HepG2 (cell line): Measurements from ENCODE around the gene CAPN8. TPM values are rescaled to one million over a fixed set of nuclear protein-coding genes. Genes with fewer than 3 reads are reported as not detected.

Experiments used
- ATAC-seq: fragments of 200-7000 bp; cut with Tn5 transposase; 3 replicates; pipeline ENCODE4 v1.9.1; 2020; ENCODE audit warnings: mild to moderate bottlenecking, moderate library complexity
- BruUV-seq: library from RNA; stranded (reverse); fragments of 400-500 nt; replicated peaks from 2 replicates; lab custom pipeline; 2021; lab: Mats Ljungman, UMichigan
- CTCF ChIA-PET: fragments of 300-600 bp; formaldehyde crosslinking; extraction: SDS; loops from one replicate; lab custom pipeline; 2021; ENCODE audit warnings: low total read pairs, inconsistent platforms, low intra/inter-chr PET ratio; lab: Yijun Ruan, JAX
- POLR2A ChIA-PET: fragments of 350-600 bp; sonication (Branson Sonifier 250); formaldehyde crosslinking; loops from one replicate; lab custom pipeline; 2020; ENCODE audit warnings: antibody characterized with exemption, inconsistent platforms; lab: Yijun Ruan, JAX
- DNase-seq: peaks from one replicate; pipeline ENCODE4 v3.0.0-alpha.2; 2015; ENCODE audit warnings: low spot score
- FAIRE-seq: peaks from 3 replicates; lab custom pipeline; 2011; peaks lifted over from hg19 to GRCh38; lab: Jason Lieb, UNC
- H2AFZ ChIP-seq: one replicate; pipeline ENCODE4 v1.6.1; 2011; ENCODE audit warnings: low read length, inconsistent platforms
- H3K27ac ChIP-seq: fragments of 300-600 bp; 3 replicates; pipeline ENCODE4 v1.8.0; 2011; ENCODE audit warnings: mixed run types, mild to moderate bottlenecking, mixed read lengths, low read length, inconsistent platforms; ENCODE audit not compliant: insufficient read depth; ENCODE audit errors: extremely low read length
- H3K27me3 ChIP-seq, 2 experiments: fragments of 200-600 bp in 1 of 2; 2 replicates in 1 of 2; 3 replicates in 1 of 2; pipeline versions ENCODE4 v1.6.0 to v1.8.0; 2011; ENCODE audit warnings: low read length in 2 of 2, mild to moderate bottlenecking in 2 of 2, moderate library complexity in 2 of 2, inconsistent platforms in 1 of 2; ENCODE audit not compliant: insufficient read depth in 2 of 2, control insufficient read depth in 1 of 2
- H3K36me3 ChIP-seq, 2 experiments: fragments of 200-600 bp in 1 of 2; replicated peaks in 1 of 2; 2 replicates in 1 of 2; 3 replicates in 1 of 2; pipeline versions ENCODE4 v1.5.1 to v1.8.0; 2011; ENCODE audit warnings: low read length in 2 of 2, inconsistent platforms in 1 of 2; ENCODE audit not compliant: insufficient read depth in 2 of 2, control insufficient read depth in 1 of 2
- H3K4me1 ChIP-seq: 2 replicates; pipeline ENCODE4 v1.5.1; 2012; ENCODE audit warnings: low read length, inconsistent platforms; ENCODE audit not compliant: insufficient read depth
- H3K4me2 ChIP-seq: 2 replicates; pipeline ENCODE4 v1.6.0; 2011; ENCODE audit warnings: low read depth, low read length, inconsistent platforms
- H3K4me3 ChIP-seq, 3 experiments: fragments of 200-600 bp in 1 of 3; sonication (generic), shearing (Covaris generic) in 1 of 3; replicated peaks in 1 of 3; 2 replicates each; pipeline ENCODE4 v1.5.1; 2011 to 2016; ENCODE audit warnings: low read length in 3 of 3, inconsistent platforms in 2 of 3, low read depth in 2 of 3, mild to moderate bottlenecking in 2 of 3, control low read depth in 1 of 3, mixed read lengths in 1 of 3; ENCODE audit not compliant: insufficient read depth in 1 of 3
- H3K79me2 ChIP-seq: one replicate; pipeline ENCODE4 v1.6.1; 2011; ENCODE audit warnings: low read length, inconsistent platforms; ENCODE audit not compliant: insufficient read depth
- H3K9ac ChIP-seq: 2 replicates; pipeline ENCODE4 v1.6.0; 2011; ENCODE audit warnings: mild to moderate bottlenecking, low read depth, low read length, inconsistent platforms; ENCODE audit not compliant: insufficient read depth
- H3K9me3 ChIP-seq: 2 replicates; pipeline ENCODE4 v1.5.1; 2012; ENCODE audit warnings: mild to moderate bottlenecking, low read length
- H4K20me1 ChIP-seq: 2 replicates; pipeline ENCODE4 v1.6.0; 2011; ENCODE audit warnings: inconsistent platforms, mild to moderate bottlenecking, low read length, moderate library complexity; ENCODE audit not compliant: insufficient read depth
- ATF4 ChIP-seq, 2 experiments: fragments of 450-650 bp in 1 of 2; sonication (generic) in 1 of 2; formaldehyde crosslinking; IDR thresholded peaks; 2 replicates each; pipeline versions ENCODE4 v1.5.0 to v1.8.0; 2020 to 2022; ENCODE audit warnings: mild to moderate bottlenecking in 1 of 2, missing genetic modification reagents in 1 of 2
- BCL6 ChIP-seq: IDR thresholded peaks from 2 replicates; pipeline ENCODE4 v1.6.1; 2016; ENCODE audit warnings: missing genetic modification reagents, missing compliant biosample characterization
- CBX5 ChIP-seq: sonication (generic); formaldehyde crosslinking; IDR thresholded peaks from 2 replicates; pipeline ENCODE4 v1.4.0; 2020; ENCODE audit warnings: missing genetic modification reagents, borderline replicate concordance
- MEF2D ChIP-seq: sonication (generic); formaldehyde crosslinking; IDR thresholded peaks from 2 replicates; pipeline ENCODE4 v1.5.1; 2020; ENCODE audit warnings: mild to moderate bottlenecking, missing genetic modification reagents
- NFE2L2 ChIP-seq: fragments of 150-350 bp; IDR thresholded peaks from 2 replicates; pipeline ENCODE4 v1.6.1; 2014; ENCODE audit warnings: low read length
- NFRKB ChIP-seq: fragments of 450-650 bp; IDR thresholded peaks from 2 replicates; pipeline ENCODE4 v1.6.1; 2017
- SCMH1 ChIP-seq: sonication (generic); formaldehyde crosslinking; IDR thresholded peaks from 2 replicates; pipeline ENCODE4 v1.9.0; 2021; ENCODE audit warnings: missing genetic modification reagents, mild to moderate bottlenecking, borderline replicate concordance
- STAG1 ChIP-seq: sonication (generic); formaldehyde crosslinking; IDR thresholded peaks from 2 replicates; pipeline ENCODE4 v1.4.0; 2020; ENCODE audit warnings: missing genetic modification reagents
- THAP11 ChIP-seq: IDR thresholded peaks from 2 replicates; pipeline ENCODE4 v1.6.1; 2016; ENCODE audit warnings: missing biosample characterization, missing genetic modification reagents
- TOPORS ChIP-seq: sonication (generic); formaldehyde crosslinking; IDR thresholded peaks from 2 replicates; pipeline ENCODE4 v1.8.0; 2023; ENCODE audit warnings: mild to moderate bottlenecking, missing genetic modification reagents
- ZNF383 ChIP-seq: sonication (generic); formaldehyde crosslinking; IDR thresholded peaks from 2 replicates; pipeline ENCODE4 v1.4.0; 2020; ENCODE audit warnings: missing genetic modification reagents, mild to moderate bottlenecking, borderline replicate concordance
- ZNF513 ChIP-seq: sonication (generic); formaldehyde crosslinking; conservative IDR thresholded peaks from 2 replicates; pipeline ENCODE4 v1.5.0; 2020; ENCODE audit warnings: missing genetic modification reagents
- WGBS: methylation state at CpG from one replicate; pipeline ENCODE4 v1.1.6; 2017; ENCODE audit warnings: low lambda C conversion rate; 5-methylcytosine and 5-hydroxymethylcytosine counted together
- in situ Hi-C: cut with HindIII; loops from 2 replicates; pipeline ENCODE4 v1.10.0; 2017; ENCODE audit warnings: low pct_unique_long_range_greater_than_20kb; ENCODE audit not compliant: extremely low pct_ligation_motif_present
- intact Hi-C: fragments of 100-400 bp; cut with micrococcal nuclease; formaldehyde crosslinking; loops from one replicate; pipeline ENCODE4 v1.10.0; 2022; ENCODE audit not compliant: unreplicated experiment
- polyA plus RNA-seq, 8 experiments: library from polyadenylated mRNA; depleted of rRNA in 3 of 8; stranded (reverse) in 7 of 8; unstranded in 1 of 8; fragments of >200 nt; fragmentation: Illumina TruSeq in 4 of 8; extraction: Trizol in 4 of 8; gene quantifications; 2 replicates each; pipeline versions ENCODE4 v1.2.1 to v1.2.3, GENCODE V29; 2011 to 2016; ENCODE audit warnings: low read depth in 4 of 8, missing spikeins in 1 of 8, mixed read lengths in 1 of 8; ENCODE audit not compliant: insufficient read depth in 1 of 8
- total RNA-seq, 5 experiments: library from RNA; depleted of rRNA; stranded (reverse); fragments of >200 nt; fragmentation: Illumina TruSeq; extraction: Trizol; gene quantifications; 2 replicates each; pipeline ENCODE4 v1.2.3, GENCODE V29; 2016; ENCODE audit warnings: low read depth in 1 of 5

The CAPN8 gene
- total and polyA plus RNA-seq, 2 of the 13 experiments (the other 11 are each of a cell fraction or from before 2014, with no cell fraction given), result 0.20 to 0.25 TPM

DNA sequence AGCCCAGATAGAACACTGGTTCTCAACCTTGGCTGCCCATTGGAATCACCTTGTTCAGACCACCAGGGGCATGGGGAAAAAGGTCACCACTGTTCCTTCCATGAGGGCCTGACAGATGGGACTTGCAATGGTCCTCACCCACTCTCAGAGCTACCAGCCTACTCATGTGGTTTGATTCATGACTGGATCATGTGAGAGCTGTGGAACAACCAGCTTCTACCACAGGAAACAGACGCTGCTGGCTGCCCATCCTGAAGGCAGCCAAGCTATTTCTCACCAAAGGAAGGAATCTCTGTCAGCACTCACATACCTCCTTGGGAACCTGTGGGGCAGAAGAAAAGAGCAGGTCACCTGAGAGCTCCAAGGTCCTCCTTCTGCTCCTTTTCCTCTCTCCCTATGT lies 53.6 kb downstream of the CAPN8 start:
- POLR2A ChIA-PET, result no interaction called here
- intact Hi-C loops, result no loop called here
- CTCF ChIA-PET, result no interaction called here
- H2AFZ ChIP-seq, result no peak overlapping the region
- TF ChIP-seq ATF4 (CRISPR knock-in tag; IDR thresholded peaks at IDR 0.05) (no peak), ZNF513 (no peak), THAP11 (no peak), NFE2L2 (no peak), TOPORS (CRISPR knock-in tag) (no peak), CBX5 (CRISPR knock-in tag) (no peak), MEF2D (no peak), NFRKB (no peak), STAG1 (CRISPR knock-in tag) (no peak), SCMH1 (CRISPR knock-in tag) (no peak), BCL6 (CRISPR knock-in tag) (no peak), ZNF383 (CRISPR knock-in tag) (no peak)
- TF ChIP-seq, all 625 proteins: peak for 0
- Histone ChIP-seq H3K4me3 (no peak overlapping the region), H4K20me1 (no peaks in the 10 kb centered on the region), H3K4me2 (no peak overlapping the region), H3K4me1 (no peaks in the 10 kb centered on the region), H3K9me3 (no peaks in the 10 kb centered on the region), H3K9ac (no peak overlapping the region), H3K27ac (no peak overlapping the region), H3K27me3 (no peaks in the 10 kb centered on the region; a peak in 1 of 5 replicates), H3K79me2 (no peaks in the 10 kb centered on the region), H3K36me3 (no peaks in the 10 kb centered on the region)
- DNase-seq (no peak), ATAC-seq (no peak), FAIRE-seq (no peak)
- in situ Hi-C loops, result no loop called here
- no TSS peak for BruUV-seq
- 0% methylated on average over 1 of the region's 1 CpG for WGBS
